AG20443 (cell line): ENCODE measurements around the gene ZNF234.
"Not testable (repeated sequence)": the region's sequence is repeated elsewhere in the genome, so short reads cannot be mapped to it uniquely, and the experiment has no call there.

Source experiments
- DNase-seq: peaks from one replicate; pipeline ENCODE4 v3.0.0; 2012; ENCODE audit warnings: low spot score, mixed read lengths

ZNF234 gene

DNA sequence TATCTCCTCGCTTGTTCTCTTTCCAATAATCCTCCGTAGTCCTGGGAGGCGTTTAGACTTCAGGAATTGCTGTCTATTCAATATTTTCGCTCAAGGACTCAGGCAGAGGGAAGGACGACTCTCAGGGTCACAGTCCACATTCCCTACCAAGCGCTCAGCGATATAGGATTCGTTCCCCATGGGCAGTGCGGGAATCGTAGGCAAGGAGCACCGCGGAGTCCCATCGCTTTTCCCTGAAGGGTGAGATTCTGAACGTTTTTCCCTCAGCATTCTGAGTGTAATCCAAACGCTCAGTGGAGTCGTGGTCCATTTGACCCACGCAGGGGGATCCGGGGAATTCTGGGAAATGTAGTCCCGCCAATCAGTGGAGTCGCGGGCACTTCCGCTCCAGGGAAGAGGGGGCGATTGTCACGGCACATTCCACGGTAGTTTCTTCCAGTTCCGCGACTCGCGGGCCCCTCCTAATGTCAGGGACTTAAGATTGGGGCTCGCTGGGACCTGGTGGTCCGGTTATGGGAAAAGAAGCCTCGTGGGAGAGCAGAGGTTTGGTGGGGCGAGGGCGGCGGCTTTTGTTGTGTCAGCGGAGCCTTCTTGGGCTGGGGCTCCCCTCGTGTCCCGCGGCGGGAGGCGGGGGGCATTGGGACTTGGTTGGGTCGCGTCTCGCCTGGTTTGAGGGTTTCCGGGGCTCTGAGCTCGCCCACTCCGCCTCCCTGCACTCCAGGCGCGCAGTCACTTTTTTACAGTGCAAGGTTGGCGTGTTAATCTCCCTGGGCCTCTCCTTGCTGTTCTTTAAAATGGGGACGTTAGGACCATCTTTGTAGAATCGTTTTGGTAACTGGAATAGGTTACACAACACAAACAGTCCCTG is at the start of gene ZNF234:
ZNF234 (plus strand) TSS at position 364 of the 868 bp plus-strand sequence. CDS start 3,079 bp downstream, outside the sequence.
- peak; percentile 95 for DNase-seq

DNA sequence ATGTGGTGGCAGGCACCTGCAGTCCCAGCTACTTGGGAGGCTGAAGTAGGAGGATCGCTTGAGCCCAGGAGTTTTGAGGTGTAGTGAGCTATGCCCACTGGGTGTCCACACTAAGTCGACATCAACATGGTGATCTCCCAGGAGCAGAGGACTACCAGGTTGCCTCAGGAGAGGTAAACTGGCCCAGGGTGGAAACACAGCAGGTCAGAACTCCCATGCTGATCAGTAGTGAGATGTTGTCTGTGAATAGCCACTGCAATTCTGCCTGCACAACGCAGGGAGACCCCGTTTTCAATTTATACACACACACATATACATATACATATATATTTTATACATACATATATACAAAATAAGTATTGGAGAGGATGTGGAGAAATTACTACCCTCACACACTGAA is 49.2 kb upstream of the ZNF234 start:
- no peak for DNase-seq

DNA sequence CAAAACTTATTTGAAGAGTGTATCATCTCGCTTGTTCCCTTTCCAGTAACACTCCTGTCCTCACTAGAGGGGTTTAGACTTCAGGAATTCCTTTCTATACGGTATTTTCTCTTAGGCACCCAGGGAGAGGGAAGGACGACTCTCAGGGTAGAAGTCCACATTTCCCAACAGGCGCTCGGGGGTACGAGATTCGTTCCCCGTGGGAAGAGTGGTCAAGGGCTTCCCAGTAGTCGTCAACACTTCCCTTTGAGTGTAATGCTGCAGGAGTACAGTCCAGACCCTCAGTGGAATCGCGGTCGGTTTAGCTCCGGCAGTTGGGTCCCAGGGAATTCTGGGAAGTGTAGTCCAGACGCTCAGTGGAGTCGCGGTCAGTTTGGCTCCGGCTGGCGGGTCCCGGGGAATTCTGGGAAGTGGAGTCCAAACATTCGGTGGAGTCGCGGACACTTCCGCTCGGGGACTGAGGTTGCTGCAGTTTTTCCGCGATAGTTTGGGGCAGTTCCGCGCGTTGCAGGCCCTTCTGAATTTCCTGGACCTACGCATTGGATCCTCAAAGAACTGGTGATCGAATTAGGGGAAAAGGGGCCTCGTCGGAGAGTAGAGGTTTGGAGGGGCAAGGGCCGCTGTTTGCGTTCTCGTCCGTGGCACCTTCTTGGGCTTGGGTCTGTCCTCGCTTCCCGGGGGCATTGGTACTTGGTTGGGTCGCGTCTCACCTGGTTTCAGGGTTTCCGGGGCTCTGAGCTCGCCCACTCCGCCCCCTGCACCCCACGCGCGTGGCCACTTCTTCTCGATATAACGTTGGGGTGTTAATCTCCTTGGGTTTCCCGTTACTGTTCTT is 47.2 kb upstream of the ZNF234 start, which contains the start of gene ZNF224:
ZNF224 (plus strand) TSS at position 431 of the 835 bp plus-strand sequence. CDS start 3,513 bp downstream, outside the sequence.
- DNase-seq = peak; percentile 95

DNA sequence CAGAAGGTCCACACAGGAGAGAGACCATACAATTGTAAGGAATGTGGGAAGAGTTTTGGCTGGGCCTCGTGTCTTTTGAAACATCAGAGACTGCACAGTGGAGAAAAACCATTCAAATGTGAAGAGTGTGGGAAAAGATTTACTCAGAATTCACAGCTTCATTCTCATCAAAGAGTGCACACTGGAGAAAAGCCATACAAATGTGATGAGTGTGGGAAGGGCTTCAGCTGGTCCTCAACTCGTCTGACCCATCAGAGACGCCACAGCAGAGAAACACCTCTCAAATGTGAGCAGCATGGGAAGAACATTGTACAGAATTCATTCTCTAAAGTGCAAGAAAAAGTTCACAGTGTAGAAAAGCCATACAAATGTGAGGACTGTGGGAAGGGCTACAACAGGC is 33.6 kb upstream of the ZNF234 start:
- no peak for DNase-seq

DNA sequence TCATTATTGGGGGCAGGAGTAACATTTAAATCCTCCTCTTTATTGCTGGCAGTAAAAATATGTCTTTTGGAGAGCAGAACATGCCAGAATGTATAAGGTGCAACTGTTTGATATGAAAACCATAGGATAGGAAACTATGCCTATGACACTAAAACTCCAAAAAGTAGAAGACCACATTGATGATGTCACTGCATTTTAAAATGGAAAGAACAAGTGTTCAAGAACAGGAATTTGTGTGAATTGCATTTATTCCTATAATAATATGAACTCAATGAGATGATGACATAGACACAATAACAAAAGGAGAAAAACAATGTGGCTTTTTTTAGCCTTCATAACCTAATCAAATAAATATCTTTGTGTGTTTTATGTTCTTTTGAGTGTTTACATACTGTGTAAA is 31.9 kb upstream of the ZNF234 start:
- DNase-seq = no peak

DNA sequence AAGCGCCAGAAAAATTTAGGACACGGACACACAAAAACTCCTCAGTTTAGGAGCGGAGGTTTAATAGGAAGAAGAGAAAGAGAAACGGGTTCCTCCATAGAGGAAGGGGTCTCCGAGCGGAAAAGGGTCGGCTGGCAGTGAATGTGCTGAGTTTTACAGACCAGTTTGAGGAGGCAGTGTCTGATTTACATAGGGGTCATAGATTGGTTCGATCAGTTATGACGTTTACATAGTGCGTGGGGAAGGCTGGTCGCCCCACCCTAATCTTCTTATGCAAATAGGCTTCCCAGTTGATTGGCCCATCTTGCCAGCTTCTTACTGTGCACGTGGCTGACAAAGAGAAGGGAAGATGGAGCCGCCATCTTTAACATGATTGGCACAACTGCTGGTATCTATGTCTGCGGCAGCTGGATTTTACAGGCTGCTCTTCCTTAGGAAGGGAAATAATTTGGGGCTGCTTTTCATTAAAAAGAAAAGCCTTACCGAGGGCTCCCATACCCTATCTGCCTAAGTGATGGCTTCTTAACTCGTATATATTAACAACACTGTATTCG is 29.4 kb upstream of the ZNF234 start:
- DNase-seq = peak; percentile 49

DNA sequence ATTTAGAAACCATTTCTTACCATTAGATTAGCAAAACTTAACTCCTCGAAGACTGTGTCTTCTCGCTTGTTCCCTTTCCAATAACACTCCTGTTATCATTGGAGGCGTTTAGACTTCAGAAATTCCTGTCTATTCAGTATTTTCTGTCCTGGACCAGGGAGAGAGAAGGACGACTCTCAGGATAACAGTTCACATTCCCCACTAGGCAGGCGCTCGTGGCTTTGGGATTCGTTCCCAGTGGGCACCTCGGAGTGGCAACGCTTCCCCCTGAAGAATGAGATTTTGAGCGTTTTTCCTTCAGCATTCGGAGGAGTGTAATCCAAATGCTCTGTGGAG is 28.6 kb upstream of the ZNF234 start:
- no peak for DNase-seq

DNA sequence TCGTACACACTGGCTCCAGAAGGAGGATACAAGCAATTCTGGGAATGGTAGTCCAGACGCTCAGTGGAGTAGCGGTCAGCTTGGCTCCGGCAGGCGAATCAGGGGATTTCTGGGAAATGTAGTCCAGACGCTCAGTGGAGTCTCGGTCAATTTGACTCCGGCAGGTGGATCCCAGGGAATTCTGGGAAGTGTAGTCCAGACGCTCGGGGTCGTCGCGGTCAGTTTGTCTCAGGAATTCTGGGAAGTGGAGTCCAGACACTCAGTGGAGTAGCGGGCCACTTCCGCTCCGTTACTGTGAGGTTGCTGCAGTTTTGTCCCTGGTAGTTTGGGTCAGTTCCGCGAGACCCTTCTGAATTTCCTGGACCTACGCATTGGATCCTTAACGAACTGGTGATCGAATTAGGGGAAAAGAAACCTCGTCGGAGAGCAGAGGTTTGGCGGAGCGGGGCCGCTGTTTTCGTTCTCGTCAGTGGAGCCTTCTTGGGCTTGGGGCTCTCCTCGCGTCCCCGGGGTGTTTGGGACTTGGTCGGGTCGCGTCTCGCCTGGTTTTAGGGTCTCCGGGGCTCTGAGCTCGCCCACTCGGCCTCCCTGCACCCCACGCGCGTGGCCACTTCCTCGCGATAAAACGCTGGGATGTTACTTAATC is 28.1 kb upstream of the ZNF234 start, which contains the start of gene ZNF225:
ZNF225 (plus strand) TSS at position 262 of the 646 bp plus-strand sequence. CDS start 2,429 bp downstream, outside the sequence.
- DNase-seq = peak; percentile 95

DNA sequence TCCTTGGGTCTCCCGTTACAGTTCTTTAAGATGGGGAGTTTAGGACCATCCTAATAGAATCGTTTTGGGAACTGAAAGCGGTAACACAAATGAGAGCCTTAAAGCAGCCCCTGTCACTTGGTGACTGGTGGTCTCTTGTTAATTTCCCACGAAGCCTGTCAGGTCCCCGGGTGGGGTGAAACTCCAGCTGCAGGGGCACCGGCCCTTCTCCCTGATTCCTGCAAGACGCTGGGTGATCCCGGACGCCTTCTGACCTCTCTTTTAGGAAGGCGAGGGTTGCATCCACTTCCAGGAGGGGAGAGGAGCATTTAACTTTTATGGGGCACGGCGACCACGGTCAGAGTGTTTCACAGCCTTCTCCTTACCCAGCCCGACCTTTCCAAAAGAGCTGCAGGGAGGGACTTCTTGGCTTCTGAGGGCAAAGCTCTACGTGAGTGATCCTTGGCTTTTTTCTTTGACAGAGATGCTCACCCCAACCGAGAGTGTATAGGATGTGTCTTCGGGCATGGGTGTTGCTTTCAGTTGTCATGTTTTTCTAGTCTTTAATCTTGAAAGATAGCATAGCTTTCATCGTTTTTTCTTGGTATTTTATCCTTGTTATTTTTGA is 27.5 kb upstream of the ZNF234 start:
- peak; percentile 29 for DNase-seq

DNA sequence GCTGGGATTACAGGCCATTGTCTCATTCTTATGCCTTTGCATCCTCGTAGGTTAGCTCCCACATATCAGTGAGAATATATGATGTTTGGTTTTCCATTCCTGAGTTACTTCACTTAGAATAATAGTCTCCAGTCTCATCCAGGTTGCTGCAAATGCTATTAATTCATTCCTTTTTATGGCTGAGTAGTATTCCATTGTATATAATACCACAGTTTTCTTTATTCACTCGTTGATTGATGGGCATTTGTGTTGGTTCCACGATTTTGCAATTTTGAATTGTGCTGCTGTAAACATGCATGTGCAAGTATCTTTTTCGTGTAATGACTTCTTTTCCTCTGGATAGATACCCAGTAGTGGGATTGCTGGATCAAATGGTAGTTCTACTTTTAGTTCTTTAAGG is 20.2 kb upstream of the ZNF234 start:
- not testable (repeated sequence) for DNase-seq

DNA sequence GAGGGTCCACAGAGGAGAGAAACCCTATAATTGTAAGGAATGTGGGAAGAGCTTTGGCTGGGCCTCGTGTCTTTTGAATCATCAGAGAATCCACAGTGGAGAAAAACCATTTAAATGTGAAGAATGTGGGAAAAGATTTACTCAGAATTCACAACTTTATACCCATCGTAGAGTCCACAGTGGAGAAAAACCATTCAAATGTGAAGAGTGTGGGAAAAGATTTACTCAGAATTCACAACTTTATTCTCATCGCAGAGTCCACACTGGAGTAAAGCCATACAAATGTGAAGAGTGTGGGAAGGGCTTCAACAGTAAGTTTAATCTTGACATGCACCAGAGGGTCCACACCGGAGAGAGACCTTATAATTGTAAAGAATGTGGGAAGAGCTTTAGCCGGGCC is 9.4 kb upstream of the ZNF234 start:
- no peak for DNase-seq

DNA sequence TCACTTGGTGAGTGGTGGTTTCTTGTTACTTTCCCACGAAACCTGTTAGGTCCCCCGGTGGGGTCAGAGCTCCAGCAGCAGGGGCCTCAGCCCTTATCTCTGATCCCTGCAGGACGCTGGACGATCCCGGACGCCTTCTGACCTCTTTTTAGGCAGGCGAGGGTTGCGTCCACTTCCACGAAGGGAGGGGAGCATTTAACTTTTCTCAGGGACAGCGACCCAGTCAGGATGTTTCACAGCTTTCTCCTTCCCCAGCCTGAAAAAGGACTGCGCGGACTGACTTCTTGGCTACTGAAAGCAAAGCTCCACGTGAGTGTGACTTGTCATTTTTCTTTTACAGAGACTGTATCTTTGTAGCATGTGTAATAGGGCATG is 692 bp downstream of the ZNF234 start:
- DNase-seq = peak; percentile 45

DNA sequence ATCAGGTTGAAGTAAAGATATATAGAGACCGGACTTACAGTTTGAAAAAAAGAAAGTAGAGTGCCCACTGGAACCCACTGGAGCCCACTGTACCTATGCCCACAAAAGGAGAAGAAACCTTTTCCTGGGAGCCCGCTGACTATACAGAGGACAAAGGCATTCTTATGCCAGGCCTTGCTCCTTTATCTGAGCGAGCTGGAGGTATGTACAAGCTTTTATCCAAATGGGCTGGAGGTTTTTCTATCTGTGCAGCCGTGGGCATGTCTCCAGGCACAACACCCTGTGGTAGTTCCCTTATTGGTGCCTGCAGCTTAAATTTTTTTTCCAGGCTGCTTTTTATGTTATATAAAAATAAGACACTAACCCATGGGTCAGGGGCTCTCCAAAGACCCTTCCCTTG is 8.4 kb downstream of the ZNF234 start:
- no peak for DNase-seq

DNA sequence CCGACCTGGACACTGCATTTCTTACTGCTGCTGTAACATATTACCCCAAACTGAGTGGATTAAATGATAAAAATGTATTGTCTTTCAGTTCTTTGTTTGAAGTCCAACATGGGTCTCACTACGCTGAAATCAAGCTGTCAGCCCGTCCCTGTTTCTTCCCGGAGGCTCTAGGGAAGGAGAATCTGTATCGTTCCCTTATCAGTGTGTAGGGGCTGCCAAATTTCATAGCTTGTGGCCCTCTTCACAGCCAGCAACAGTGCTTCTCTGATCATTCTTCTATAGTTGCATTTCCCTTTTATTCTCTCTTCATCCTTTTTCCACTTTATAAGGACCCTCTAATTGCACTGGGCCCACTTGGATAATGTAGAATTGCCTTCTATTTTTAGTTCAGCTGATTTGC is 10.1 kb downstream of the ZNF234 start:
- DNase-seq = no peak

DNA sequence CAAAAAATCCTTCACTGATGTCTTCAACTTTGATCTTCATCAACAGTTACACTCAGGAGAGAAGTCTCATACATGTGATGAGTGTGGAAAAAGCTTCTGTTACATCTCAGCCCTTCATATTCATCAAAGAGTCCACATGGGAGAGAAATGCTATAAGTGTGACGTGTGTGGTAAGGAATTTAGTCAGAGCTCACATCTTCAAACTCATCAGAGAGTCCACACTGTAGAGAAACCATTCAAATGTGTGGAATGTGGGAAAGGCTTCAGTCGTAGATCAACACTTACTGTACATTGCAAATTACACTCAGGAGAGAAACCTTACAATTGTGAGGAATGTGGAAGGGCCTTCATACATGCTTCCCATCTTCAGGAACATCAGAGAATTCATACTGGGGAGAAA is 15.1 kb downstream of the ZNF234 start:
- DNase-seq = no peak

DNA sequence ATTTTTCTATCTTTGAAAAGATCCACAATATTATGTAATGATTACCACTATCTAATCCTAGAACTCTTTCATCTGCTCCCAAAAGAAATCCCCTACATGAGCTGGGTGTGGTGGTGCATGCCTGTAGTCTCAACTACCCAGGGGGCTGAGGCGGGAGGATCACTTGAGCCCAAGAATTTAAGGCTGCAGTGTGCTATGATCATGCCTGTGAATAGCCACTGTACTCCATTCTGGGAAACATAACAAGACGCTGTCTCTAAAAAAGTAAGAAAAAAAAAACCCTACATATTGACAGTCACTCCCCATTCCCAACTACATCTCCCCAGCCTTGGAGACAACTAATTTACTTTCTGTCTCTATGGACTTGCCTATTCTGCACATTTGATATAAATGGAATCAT is 22.4 kb downstream of the ZNF234 start:
- DNase-seq = no peak

DNA sequence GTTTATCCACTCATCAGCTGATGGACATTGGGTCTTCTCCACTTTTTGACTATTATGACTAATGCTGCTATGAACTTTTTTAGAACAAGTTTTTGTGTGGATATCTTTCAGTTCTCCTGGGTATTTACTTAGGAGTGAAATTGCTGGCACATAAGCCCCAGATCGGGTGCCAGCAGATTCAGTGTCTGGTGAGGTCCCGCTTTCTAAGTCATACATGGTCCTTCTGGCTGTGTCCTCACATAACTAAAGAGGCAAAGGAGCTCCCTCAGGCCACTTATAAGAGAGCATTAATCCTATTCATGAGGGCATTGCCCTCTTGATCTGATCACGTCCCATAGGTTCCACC is 22.9 kb downstream of the ZNF234 start:
- DNase-seq = no peak

DNA sequence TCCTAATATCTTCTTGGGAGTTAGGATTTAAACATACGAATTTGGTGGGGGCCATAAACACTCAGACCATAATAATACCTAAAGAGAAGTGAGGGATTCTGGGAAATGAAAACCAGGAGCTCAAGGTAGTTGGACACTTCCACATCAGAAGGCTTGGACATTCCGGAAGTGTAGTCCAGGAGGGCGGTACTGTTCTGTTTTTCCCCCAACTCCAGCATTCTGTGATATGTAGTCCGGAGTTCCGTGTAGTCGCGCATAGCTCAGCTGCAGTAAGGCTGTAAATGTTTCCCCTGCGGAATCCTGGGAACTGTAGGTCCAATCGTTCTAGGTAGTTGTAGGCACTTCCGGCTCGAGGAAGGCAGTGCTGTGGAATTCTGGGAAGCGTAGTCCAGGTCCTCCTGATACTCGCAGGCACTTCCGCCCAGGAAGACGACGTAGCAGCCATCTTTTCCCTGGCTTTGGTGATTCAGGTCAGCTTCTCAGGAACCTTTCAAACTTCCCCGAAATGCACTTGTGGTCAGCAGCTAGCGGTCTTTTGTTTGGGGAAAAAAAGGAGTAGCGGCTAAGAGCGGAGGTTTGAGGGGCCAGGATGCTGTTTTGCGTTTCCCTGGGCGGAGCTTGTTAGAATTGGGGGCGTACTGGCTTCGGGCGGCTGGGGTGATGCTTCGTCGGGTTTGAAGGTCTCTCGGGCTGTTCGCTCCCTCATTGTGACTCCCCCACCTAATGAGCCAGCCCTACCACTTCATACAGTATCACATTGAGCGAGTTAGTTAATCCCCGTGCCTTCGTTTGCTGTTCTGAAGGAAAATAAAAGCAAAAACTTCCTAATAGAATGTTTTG is 23.5 kb downstream of the ZNF234 start, which contains the start of gene ZNF226:
ZNF226 (plus strand) TSS at position 428 of the 840 bp plus-strand sequence. CDS start 4,981 bp downstream, outside the sequence.
- peak; percentile 96 for DNase-seq

DNA sequence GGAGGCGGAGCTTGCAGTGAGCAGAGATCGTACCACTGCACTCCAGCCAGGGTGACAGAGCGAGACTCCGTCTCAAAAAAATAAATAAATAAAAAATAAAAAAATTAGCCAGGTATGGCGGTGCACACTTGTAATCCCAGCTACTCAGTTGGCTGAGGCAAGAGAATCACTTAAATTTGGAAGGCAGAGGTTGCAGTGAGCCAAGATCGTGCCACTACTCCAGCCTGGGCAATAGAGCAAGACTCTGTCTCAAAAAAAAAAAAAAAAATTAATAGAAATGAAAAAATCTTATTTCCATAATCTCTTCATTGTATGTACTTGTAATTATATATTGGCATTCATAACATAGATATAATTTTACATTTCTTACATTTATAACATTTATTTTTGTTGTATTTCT is 29.3 kb downstream of the ZNF234 start:
- not testable (repeated sequence) for DNase-seq

DNA sequence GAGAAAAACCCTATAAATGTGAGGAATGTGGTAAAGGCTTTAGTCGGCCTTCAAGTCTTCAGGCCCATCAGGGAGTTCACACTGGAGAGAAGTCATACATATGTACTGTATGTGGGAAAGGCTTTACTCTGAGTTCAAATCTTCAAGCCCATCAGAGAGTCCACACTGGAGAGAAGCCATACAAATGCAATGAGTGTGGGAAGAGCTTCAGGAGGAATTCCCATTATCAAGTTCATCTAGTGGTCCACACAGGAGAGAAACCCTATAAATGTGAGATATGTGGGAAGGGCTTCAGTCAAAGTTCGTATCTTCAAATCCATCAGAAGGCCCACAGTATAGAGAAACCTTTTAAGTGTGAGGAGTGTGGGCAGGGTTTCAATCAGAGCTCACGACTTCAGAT is 35.2 kb downstream of the ZNF234 start:
- DNase-seq = no peak

DNA sequence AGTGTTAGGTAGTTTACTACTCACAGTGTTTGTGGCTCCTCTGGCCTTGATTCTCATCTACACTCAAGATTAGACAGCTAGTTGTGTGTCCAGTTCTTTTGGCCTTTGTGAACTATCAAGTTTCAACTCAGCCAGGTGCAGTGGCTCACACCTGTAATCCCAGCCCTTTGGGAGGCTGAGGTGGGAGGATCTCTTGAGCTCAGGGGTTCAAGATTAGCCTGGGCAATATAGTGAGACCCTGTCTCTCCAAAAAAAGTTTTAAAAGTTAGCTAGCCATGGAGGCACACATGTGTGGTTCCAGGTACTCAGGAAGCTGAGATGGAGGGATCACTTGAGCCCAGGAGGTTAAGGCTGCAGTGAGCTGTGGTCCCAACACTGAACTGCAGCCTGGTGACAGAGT is 39.6 kb downstream of the ZNF234 start:
- DNase-seq = no peak
